HG02852 (cell line): ENCODE measurements around the gene SYNE2.

ENCODE experiments used
- ATAC-seq: cut with Tn5 transposase; IDR thresholded peaks from one replicate; pipeline ENCODE4 v1.9.1; 2021; ENCODE audit warnings: mild to moderate bottlenecking, moderate library complexity; ENCODE audit not compliant: unreplicated experiment

Gene SYNE2

DNA sequence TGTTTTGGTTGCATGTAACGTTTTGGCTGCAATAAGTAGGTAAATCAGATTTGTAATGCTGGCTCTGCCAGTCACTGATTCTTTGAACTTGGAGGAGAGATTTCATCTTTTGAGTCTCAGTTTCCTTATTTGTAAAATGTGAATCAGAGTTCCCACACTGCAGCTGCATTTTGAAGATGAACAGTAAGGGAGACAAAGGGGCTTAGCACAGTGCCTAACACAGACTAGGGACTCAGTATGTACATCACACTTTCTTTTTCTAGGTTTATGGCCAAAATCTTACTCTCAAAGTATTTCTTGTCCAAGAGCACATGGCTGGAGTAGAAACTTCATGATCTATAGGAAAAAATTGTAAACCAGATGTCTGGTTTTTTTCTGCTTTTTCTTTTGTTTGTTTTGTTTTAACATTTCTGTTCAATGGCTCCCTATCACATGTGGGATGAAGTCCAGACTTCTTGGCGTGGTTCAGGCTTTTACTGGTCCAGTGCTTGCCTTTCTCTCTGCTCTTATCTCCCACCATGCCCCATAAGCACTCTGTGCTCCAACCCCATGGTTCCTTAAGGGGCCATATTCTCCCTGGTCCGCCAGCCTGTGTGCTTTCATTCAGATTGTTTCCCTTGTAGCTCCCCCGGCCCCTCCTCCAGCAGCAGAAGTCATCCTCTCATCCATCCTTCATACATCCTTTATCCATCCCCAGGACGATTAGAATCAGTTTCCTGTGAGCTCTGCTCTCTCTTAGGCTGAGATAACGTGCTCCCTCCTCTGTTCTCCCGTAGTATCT, 58.0 kb downstream of the SYNE2 start:
- no peak for ATAC-seq

DNA sequence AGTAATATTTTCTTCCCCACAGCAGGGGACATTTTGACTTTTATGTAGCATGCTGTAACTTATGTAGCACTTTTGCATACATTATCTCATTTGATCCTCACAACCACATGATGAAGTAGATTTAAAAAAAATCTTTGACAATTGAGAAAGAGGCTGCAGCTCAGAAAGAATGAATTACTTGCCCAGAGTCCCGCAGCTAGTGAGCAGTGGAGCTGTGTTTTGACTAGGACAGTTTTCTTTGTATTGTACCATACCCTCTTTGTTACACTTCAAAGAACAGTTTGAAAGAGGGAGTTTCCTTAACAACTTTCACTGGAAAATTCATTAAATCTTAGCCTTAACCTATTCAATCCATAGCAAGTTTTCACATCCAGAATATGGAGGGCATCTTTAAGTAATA, 58.6 kb downstream of the SYNE2 start:
- no peak for ATAC-seq

DNA sequence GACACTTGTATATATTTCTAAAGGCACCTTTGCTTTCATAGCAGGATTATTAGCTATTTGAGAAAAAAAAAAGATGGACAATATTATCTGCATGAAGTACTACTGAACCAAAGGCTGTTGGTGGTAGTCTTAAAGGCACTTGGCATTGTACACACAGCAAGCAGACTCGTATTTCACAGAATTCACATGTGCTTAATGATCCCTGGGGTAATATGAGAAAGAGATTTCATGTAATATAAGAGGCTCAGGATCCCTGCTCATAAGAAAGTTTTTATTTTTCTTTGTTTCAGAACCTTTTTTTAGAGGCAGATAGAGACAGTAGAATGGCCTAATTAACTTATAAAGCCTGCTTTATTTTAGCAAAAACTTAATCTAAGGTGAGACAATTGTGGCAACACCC, 59.5 kb downstream of the SYNE2 start:
- ATAC-seq = no peak

DNA sequence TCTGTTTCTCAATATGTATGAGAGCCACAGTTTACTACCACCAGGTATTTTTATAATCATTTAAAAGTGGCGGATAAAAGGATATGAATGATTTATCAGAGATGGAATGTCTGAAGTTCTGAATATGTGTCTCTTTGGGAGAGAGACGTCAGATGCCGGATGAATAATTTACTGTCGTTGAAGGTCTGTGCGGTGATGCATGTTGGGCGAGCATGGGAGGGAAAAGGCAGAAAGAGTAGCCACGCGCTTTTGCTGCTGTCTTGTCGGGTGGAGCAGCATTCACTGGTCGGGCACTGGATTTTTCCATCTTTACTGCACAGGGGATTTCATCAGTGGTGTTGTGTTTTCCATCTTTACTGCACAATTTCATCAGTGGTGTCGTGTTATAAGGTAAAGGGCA, 65.6 kb downstream of the SYNE2 start:
- ATAC-seq = no peak

DNA sequence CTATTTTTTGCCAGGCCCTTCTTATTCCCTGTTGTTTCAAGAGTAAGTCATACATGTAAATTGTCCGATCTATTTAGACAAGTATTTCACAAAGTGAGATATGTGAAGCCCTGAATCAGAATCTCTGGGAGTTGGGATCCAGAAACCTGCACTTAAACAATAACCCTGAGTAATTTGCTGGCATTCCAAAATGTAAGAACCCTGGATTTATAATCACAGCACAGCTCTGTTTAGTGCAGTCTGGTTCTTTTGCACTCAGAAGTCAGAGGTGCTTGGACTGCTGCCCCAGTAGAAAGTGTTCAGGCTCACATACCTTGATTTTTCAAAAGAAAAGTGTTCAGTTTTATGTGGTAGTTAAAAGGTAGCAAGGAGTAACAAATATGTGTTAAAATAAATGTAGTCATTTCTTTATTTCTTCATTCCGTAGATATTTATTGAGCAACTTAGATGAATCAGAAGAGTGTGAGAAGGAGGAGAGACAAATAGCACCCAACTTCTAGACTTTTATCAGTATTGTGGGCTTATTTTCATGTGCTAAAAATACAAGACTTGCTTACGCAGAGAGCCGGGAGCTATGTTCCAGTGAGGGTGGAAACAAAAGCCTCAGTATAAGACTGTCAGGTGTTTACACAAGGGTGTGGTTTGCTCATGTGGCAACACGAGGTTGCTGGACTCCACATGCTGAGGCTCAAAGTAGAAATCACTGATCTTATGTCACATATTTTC, 70.1 kb downstream of the SYNE2 start:
- ATAC-seq = no peak

DNA sequence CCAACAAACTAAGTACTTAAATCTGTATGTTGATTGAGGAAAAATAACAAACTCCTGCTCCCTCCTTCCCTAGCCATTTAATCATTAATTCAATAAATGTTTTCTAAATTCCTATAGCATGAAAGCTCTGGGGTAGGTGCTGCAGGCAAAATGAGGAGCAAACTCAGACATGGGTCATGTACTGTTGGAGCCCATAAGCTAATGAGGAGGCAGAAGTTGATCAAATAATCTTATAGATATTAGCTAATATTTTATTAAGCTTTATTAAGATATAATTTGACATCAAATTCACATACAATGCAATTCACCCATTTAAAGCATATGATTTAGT, 70.6 kb downstream of the SYNE2 start:
- no peak for ATAC-seq

DNA sequence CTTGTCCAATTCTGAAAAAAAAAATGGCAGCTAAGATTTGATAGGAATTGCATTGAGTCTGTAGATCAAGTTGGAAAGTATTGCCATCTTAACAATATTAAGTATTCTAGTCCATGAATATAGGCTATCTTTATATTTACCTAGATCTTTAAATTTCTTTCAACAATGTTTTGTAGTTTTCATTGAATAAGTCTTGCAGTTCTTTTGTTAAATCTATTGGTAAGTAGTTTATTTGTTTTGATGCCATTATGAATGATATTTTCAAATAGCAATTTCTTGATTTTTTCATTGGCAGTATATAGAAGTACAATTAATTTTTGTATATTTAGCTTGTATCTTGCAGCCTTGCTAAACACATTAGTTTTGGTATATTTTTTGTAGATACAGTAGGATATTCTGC, 71.6 kb downstream of the SYNE2 start:
- no peak for ATAC-seq

DNA sequence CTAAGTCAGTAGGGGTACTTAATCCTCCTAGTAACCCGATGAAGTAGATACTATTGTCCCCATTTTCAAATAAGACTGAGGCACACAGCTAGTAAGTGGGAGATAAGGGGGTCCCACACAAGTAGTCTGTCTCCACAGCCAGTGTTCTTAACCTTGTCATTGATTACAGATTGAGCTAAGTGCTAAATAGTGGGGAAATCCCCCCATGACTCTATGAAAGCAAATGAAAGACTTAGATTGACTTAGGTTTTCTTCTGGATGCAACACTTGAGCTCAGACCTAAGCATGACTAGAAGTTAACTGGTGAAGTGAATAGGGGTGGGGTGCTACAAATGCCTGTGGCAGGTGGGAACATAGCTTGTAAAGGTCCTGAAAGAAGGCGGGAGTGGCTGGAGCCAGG, 73.8 kb downstream of the SYNE2 start:
- no peak for ATAC-seq

DNA sequence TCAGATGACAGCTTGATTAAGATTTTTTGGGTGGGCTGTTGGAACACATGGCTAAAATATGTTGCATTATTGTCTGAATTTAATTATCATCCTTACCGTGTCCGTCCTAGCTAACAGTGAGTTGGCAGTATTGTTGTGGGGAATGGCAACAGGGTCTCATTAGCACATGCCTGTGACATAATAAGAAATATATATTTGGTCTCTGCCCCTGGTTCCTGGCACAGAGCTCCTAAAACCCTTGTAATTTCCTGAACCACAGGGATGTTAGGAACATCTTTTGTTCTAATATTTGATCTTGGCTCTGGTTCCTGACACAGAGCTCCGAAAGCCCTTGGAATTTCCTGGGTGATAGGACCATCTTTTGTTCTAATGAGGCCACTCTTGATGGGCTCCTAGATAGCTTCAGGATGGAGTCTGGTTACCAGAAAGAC, 76.0 kb downstream of the SYNE2 start:
- no peak for ATAC-seq

DNA sequence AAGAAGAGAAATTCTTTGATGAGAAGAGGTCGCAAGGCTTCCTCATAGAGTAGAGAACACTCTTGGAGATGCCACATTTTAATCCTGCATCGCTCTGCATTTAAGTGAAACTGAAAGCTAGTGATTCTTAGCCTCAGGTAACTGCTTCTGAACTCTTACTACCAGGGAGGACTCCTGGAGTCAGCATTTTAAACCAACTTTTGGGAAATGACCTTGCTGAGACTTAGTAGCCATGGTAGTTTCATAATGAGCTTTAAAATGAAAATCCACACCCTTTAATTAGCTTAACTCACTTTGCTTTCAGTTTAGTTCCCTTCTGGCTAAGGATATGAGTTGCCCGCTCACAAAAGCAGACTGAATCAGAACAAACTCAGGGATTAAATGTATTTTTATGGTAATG, 80.3 kb downstream of the SYNE2 start:
- ATAC-seq = no peak

DNA sequence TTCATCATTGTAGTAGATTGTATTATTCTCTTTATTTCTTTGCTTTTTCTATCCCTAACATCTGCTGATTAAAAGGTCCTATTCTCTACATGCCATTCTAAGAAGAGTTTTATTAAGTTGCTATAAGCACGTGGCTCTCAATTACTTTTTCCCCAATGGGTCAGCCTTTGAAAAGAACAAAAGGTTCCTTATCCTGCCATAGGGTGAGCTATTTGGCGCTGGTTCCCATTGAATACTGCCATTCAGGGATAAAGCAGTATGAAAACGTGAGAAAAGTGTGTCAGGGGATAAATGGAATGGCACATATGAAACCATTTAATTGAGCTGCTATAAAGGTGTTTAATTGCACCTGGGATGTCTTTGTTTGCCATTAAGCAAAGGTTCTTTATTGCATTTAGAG, 80.9 kb downstream of the SYNE2 start:
- no peak for ATAC-seq

DNA sequence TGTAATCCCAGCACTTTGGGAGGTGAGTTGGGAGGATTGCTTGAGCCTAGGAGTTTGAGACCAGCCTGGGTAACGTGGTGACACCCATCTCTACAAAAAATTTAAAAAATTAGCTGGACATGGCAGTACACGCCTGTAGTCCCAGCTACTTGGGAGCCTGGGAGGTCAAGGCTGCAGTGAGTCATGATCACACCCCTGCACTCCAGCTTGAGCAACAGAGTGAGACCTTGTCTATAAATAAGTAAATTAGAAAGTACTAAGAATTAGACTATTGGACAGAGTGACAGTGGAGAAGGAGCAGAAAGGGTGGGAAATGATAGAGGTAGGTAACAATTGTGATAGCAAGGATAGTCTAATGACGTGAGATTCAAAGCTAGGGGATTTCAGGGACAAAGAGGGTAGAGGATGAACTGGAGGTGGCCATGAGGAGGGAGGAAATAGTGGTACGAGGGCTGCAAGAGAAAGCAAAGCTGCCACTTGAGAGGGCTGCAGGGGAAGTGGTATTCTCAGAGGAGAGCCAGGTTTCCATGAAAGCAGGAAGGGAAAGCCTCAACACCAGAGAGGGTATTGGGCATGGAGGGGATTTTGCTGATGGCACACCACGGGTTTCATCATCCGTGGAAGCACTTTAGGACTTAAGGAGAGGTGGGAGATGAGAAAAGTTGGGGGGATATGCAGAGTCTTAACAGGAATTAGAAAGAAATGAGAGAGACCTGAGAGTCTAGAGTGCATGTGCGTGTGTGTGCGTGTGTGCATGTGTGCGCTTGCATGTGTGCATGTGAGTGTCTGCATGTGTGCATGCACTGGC, 85.6 kb downstream of the SYNE2 start:
- ATAC-seq = peak; percentile 59

DNA sequence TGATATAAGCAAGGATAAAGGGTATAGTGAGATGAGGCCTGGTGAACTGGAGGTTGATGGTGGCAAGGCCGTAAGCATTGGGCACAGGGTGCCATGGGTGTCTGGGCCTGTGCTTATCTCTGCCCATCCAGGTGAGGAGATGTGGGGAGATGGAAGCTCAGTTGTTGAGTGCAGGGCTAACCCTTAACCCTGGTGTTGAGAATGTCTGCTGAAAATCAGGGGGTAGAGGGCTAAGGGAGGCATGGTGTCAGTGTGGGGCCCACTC, 86.1 kb downstream of the SYNE2 start:
- no peak for ATAC-seq

DNA sequence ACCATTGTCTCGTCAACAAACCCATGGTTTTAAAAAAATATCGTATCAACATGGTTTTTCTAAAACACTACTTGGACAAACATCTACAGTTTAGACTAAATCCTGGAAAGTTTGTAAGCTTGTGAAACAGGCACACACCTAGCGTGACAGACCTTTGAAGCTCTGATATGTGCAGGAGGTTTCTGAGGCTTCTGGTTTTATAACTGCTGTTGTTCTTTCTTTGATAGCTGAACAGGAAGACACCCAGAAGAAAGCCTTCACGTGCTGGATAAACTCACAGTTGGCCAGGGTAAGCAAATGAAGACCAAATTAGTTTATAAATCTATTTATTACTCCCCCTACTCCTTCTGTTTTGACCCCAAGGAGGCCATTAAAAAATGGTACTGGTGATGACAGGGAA, 87.6 kb downstream of the SYNE2 start:
- ATAC-seq = no peak

DNA sequence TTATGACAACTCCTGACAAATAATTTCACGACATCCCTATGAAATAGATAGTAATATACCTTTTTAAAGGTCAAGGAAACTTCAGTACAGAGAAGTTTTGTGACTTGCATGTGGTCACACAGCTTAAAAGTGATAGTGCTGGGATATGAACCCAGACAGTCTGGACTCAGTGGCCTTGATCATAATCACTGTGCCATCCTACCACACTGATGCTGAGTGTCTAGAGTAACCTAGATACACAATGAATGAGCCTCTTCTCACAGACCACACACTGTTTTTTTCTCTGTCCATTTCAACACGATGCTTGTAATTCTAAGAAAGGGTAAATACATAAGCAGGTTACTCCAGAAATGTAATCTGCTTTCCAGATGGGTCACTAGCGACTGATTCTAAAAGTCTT, 88.2 kb downstream of the SYNE2 start:
- ATAC-seq = no peak

DNA sequence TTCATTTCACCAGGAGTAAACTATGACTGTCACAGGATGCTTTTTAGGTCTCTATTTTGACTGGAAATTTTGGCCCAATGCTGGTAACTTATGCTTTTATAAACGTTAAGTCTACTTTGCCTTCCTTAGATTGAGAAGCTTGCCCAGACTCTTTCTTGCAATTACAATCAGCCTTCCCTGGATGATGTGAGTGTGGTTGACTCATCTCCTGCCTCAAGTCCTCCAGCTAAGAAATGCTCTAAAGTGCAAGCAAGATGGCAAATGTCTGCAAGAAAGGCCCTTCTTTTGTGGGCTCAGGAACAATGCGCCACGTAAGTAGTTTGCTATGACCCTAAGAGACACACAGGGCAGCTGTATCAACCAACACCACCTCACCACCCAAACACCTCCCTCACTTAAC, 96.9 kb downstream of the SYNE2 start:
- no peak for ATAC-seq

DNA sequence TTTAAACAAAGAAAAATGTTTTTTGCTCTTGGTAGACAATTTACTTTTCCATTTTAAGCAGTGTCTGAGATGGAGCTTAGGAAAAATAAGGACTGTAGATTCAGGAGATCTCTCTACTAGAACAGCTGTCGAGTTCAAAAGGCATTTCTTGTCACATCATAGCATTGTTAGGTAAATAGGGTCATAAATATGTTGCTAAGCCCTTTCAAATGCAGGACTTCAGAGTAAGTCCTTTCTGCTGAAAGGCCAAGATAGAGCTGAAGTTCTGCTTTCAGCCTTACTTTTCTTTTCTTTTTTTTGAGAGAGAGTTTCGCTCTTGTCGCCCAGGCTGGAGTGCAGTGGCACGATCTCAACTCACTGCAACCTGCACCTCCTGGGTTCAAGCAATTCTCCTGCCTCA, 98.2 kb downstream of the SYNE2 start:
- ATAC-seq = no peak

DNA sequence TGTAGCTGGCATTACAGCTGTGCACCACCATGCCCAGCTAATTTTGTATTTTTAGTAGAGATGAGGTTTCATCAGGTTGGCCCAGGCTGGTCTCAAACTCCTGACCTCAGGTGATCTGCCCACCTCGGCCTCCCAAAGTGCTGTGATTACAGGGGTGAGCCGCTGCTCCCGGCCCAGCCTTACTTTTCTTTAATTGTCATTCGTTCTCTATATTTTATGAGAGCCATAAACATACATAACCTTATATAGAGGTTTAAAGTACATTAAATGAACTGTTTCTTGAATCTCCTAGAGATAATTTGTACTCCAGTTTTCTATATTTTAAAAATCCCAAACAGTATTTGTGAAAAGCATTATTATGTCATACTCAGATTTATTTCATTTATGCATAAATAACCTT, 98.6 kb downstream of the SYNE2 start:
- no peak for ATAC-seq

DNA sequence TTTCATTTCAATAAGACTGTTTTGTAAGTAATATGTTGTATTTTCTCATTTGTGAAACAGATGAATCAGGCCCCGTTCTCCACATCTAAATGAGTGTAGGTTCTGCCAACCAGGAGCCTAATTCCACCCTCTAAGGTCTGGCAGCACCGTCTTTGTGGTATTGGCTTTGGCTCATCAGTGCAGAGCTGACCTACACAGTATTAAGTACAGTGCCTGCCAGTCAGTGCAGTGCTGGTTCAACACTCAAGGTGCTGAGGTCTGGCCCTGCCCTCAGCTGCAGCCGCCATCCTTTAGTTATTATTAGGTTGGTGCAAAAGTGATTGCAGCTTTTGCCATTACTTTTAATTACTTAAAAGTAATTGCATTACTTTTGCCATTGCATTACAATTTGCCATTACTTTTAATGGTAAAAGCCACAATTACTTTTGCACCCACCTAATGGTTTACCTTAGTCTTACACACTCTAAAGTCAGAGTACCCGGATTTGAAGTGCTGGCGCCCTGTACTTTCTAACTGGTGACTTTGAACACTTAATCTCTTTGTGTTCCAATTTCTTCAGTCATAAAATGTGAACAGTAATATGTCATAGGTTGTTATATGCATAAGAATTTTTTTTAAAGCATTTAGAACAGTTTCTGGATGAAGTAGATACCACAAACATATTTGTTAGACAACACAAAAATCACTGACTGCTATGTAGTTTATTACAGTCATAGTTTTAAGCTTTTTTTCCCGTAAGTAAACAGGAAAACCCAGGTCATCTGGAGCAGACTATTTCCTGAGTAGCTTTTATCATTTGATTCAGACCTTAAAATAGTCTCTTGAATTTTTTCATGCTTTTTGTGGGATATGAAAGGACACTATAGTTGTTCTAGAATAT, 99.5 kb downstream of the SYNE2 start:
- ATAC-seq = no peak

DNA sequence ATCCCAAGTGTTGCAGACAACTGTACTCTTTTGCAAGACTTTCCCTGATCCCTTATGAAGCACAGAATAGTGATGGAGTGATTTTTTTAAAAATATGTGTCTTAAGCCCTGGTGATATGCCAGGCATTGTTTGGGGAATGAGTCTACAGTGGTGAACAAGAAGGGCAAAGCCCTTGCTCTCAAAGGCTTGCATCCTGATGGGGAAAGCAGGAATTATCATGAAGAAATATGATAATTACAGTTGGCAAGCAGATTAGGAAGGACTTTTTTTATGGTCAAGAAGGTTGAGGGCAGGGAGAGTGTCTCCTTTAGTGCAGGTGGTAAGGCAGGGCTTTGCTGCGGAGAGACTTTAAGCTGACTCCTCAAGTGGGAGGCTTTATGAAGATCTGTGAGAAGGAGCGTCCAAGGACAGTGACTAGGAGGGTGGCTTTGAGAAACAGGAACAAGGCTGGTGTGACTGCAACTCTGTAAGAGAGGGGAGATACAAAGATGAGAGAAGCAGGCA, 100.2 kb downstream of the SYNE2 start:
- no peak for ATAC-seq

DNA sequence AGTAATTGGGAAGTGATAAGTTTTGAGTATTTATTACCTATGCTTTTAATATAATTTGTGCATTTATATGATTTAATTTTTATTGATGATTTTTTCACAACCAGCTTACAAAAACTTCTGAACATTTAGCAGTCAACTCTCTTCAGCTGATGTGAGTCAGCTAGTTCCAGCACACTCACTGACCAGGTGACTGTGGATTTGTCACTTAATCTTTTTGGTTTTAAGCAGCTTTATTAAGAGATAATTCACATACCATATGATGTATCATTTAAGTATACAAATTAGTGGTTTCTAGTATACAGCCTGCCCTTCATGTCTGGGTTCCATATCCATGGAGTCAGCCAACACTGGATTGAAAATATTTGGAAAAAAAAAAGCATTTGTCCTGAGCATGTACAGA, 103.5 kb downstream of the SYNE2 start:
- ATAC-seq = no peak
